GM10248 (cell line): ENCODE measurements around the gene GSE1.

Experiments
- CTCF ChIA-PET: fragments of 300-600 bp; sonication (Branson Sonifier 250); formaldehyde crosslinking; extraction: SDS; loops from one replicate; lab custom pipeline; 2021; ENCODE audit warnings: antibody characterized with exemption; lab: Yijun Ruan, JAX
- POLR2A ChIA-PET: fragments of 350-650 bp; sonication (Branson Sonifier 250); formaldehyde crosslinking; extraction: SDS; loops from one replicate; lab custom pipeline; 2020; ENCODE audit warnings: antibody characterized with exemption; lab: Yijun Ruan, JAX
- DNase-seq: peaks from one replicate; pipeline ENCODE4 v3.0.0; 2012; ENCODE audit errors: extremely low spot score
- CTCF ChIP-seq: IDR thresholded peaks from 2 replicates; pipeline ENCODE4 v1.5.1; 2012; ENCODE audit warnings: mild to moderate bottlenecking, low read depth; ENCODE audit errors: extremely low read depth, missing control alignments, control extremely low read depth

The GSE1 gene

GRCh38 chr16:85699628-85700027, 86.5 kb downstream of the GSE1 start:
- no peak for TF ChIP-seq CTCF
- CTCF ChIA-PET, result interaction anchor here (1.2 kb wide), 1 partner anchor 41 kb away, joined by 3 read pairs; no protein-coding TSS in a partner anchor
- POLR2A ChIA-PET, result no interaction called here
- no peak for DNase-seq

- ChIA-PET CTCF (interaction anchor here (1.3 kb wide), 1 partner anchor 15 kb away, joined by 3 read pairs; the partner anchor contains the start of gene GINS2), POLR2A (interaction anchor here (0.6 kb wide), 1 partner anchor 19 kb away, joined by 4 read pairs; no protein-coding TSS in a partner anchor)
- DNase-seq, result no peak
- no peak for TF ChIP-seq CTCF
Measured at GRCh38 chr16:85704011-85704410, 90.9 kb downstream of the GSE1 start.

- TF ChIP-seq CTCF, result no peak
- CTCF ChIA-PET, result interaction anchor here (0.7 to 1.4 kb wide), 2 partner anchors 12 to 45 kb away, joined by 3 to 8 read pairs; no protein-coding TSS in a partner anchor
- POLR2A ChIA-PET, result interaction anchor here (0.6 kb wide), 1 partner anchor 20 kb away, joined by 4 read pairs; no protein-coding TSS in a partner anchor
- no peak for DNase-seq
Measured at GRCh38 chr16:85704900-85705846, 92.1 kb downstream of the GSE1 start.

- ChIA-PET POLR2A (interaction anchor here (0.7 kb wide), 1 partner anchor 10 kb away, joined by 3 read pairs; no protein-coding TSS in a partner anchor), CTCF (no interaction called here)
- no peak for TF ChIP-seq CTCF
- no peak for DNase-seq
Measured at GRCh38 chr16:85706449-85707034, 93.4 kb downstream of the GSE1 start.

GRCh38 chr16:85707528-85708095, 94.5 kb downstream of the GSE1 start:
- ChIA-PET POLR2A (no interaction called here), CTCF (interaction anchor here (0.8 kb wide), 1 partner anchor 38 kb away, joined by 3 read pairs; no protein-coding TSS in a partner anchor)
- no peak for DNase-seq
- no peak for TF ChIP-seq CTCF

GRCh38 chr16:85708338-85708737, 95.2 kb downstream of the GSE1 start:
- TF ChIP-seq CTCF, result no peak
- ChIA-PET CTCF (interaction anchor here (0.8 to 1.6 kb wide), 2 partner anchors 9 to 38 kb away, joined by 3 to 9 read pairs; no protein-coding TSS in a partner anchor), POLR2A (no interaction called here)
- DNase-seq, result no peak
